Natural killer cell (primary cell): ENCODE measurements around the gene BICDL2. TPM values are rescaled to one million over a fixed set of nuclear protein-coding genes. Genes with fewer than 3 reads are reported as not detected.
"Not testable (repeated sequence)": the region's sequence is repeated elsewhere in the genome, so short reads cannot be mapped to it uniquely, and the experiment has no call there.

Experiments
- ATAC-seq, 3 donors: fragments of 150-1000 bp in 2 of 3; fragments of 200-7000 bp in 1 of 3; cut with Tn5 transposase; 1 replicate in 1 of 3; 2 replicates in 2 of 3; pipeline ENCODE4 v1.10.0; 2021; ENCODE audit warnings: mild to moderate bottlenecking in 2 of 3, moderate library complexity in 2 of 3
- DNase-seq, 2 donors: peaks; one replicate each; pipeline versions ENCODE4 v3.0.0 to v3.0.0-alpha.2; 2013 to 2021; ENCODE audit warnings: mixed read lengths in 1 of 2
- H3K27ac ChIP-seq: one replicate; pipeline ENCODE4 v1.5.1; 2013; ENCODE audit warnings: mild to moderate bottlenecking, low read length
- H3K27me3 ChIP-seq: one replicate; pipeline ENCODE4 v1.6.1; 2013; ENCODE audit warnings: low read length; ENCODE audit not compliant: control insufficient read depth, insufficient read depth
- H3K36me3 ChIP-seq: one replicate; pipeline ENCODE4 v1.6.1; 2013; ENCODE audit warnings: low read length; ENCODE audit not compliant: control insufficient read depth, insufficient read depth
- H3K4me1 ChIP-seq: one replicate; pipeline ENCODE4 v1.6.1; 2013; ENCODE audit warnings: low read length; ENCODE audit not compliant: control insufficient read depth, insufficient read depth
- H3K4me3 ChIP-seq: one replicate; pipeline ENCODE4 v1.5.1; 2013; ENCODE audit warnings: low read length
- H3K9me3 ChIP-seq: one replicate; pipeline ENCODE4 v1.6.1; 2013; ENCODE audit warnings: low read length; ENCODE audit not compliant: control insufficient read depth, insufficient read depth
- H3K27ac Mint-ChIP-seq, 2 donors: one replicate each; pipeline ENCODE4 v1.8.0; 2022; ENCODE audit warnings: mild to moderate bottlenecking in 2 of 2, mixed read lengths in 2 of 2, moderate library complexity in 1 of 2
- H3K27me3 Mint-ChIP-seq, 2 donors: one replicate each; pipeline ENCODE4 v1.8.0; 2022; ENCODE audit warnings: low read depth in 2 of 2, mixed read lengths in 2 of 2
- H3K36me3 Mint-ChIP-seq: one replicate; pipeline ENCODE4 v1.8.0; 2022; ENCODE audit warnings: mixed read lengths
- H3K4me1 Mint-ChIP-seq, 2 donors: one replicate each; pipeline ENCODE4 v1.8.0; 2022; ENCODE audit warnings: mixed read lengths in 2 of 2
- H3K4me3 Mint-ChIP-seq: one replicate; pipeline ENCODE4 v1.8.0; 2022; ENCODE audit warnings: mild to moderate bottlenecking, moderate library complexity, mixed read lengths
- H3K9me3 Mint-ChIP-seq, 2 donors: one replicate each; pipeline ENCODE4 v1.8.0; 2022; ENCODE audit warnings: mixed read lengths in 2 of 2
- WGBS: methylation state at CpG from one replicate; pipeline ENCODE4 v1.1.7; 2013; ENCODE audit warnings: missing lambda C conversion rate; ENCODE audit not compliant: insufficient coverage; 5-methylcytosine and 5-hydroxymethylcytosine counted together
- intact Hi-C: fragments of 100-400 bp; cut with micrococcal nuclease; formaldehyde crosslinking; loops from one replicate; pipeline ENCODE4 v1.14.2; 2022
- total RNA-seq, 4 donors: library from RNA; stranded (reverse); fragments of 120-200 nt in 1 of 4; gene quantifications; one replicate each; pipeline versions ENCODE4 v1.2.3 to v1.2.4, GENCODE V29; 2013 to 2022
- TF ChIP-seq, protein P1 (sequence below): fragments of 200-600 bp; IDR thresholded peaks from one replicate; pipeline ENCODE4 v1.8.0; 2022; ENCODE audit warnings: antibody characterized with exemption

BICDL2 gene
- total RNA-seq, 3 donors from 2014 or later (not counting 1 experiment from before 2014, with no cell fraction given) = not detected

DNA sequence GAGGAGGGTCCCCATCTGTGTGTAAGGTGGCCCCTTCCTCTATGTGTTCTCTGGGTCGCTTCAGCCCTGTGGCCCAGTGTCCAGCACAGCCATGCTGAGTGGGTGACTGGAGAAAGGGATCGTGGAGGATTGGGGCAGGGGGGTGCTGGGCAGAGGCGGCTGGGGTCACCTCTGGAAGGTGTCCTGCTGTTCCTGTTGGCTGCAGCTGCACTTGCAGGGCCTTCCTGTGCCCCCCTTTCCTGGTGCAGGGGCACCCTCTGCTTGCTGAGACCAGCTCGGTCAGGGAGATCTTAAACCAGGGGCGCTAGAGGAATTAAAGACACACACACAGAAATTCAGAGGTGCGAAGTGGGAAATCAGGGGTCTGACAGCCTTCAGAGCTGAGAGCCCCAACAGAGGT, 39.8 kb upstream of the BICDL2 start:
- peaks cover 6% of the 10 kb centered on the region for H3K36me3 Mint-ChIP-seq
- 39% methylated on average over 5 of the region's 6 CpGs for WGBS

DNA sequence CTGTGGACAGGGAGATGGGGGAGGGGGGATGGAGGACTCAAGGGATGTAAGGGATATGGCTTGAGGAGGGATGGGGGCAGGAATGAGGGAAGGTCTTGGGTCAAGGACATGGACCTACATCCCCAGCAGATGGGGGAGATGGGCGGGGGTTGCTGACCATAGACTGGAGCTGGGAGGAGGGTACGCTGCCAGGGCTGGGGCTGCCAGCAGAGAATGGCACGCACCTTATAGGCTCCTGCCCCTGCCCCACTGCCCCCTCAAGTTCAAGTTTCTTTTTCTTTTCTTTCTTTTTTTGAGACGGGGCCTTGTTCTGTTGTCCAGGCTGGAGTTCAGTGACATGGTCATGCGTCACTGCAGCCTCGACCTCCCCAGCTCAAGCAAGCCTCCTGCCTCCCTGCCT, 39.2 kb upstream of the BICDL2 start:
- H3K36me3 Mint-ChIP-seq, H3K9me3 Mint-ChIP-seq, H3K9me3 ChIP-seq, DNase-seq, H3K27me3 Mint-ChIP-seq, ATAC-seq, H3K4me3 ChIP-seq, H3K36me3 ChIP-seq, H3K27me3 ChIP-seq: not testable (repeated sequence)
- H3K27ac Mint-ChIP-seq = peak overlapping the region; percentile 91 to 97
- peaks cover 83 to 86% of the 10 kb centered on the region in 2 donors for H3K4me1 Mint-ChIP-seq
- WGBS = 70% methylated on average over 6 of the region's 6 CpGs
- Histone ChIP-seq H3K27ac (peak overlapping the region; percentile 86), H3K4me1 (peaks cover 80% of the 10 kb centered on the region)
- intact Hi-C loops = loop anchor here (5.0 kb wide), 1 partner anchor 76 kb away; no protein-coding TSS in a partner anchor
- peak overlapping the region; percentile 74 for H3K4me3 Mint-ChIP-seq

More for the DNA sequence above, 39.8 kb upstream of the BICDL2 start:
- ATAC-seq = no peak
- H3K4me3 ChIP-seq = peak overlapping the region; percentile 6
- H3K27me3 ChIP-seq = no peaks in the 10 kb centered on the region
- H3K27ac Mint-ChIP-seq = peak overlapping the region; percentile 91 to 97
- H3K27ac ChIP-seq = peak overlapping the region; percentile 86
- peaks cover 6% of the 10 kb centered on the region for H3K9me3 ChIP-seq
- H3K4me1 ChIP-seq = peaks cover 79% of the 10 kb centered on the region
- peak overlapping the region; percentile 74 for H3K4me3 Mint-ChIP-seq
- no peaks in the 10 kb centered on the region for H3K36me3 ChIP-seq
- peaks cover 78 to 84% of the 10 kb centered on the region in 2 donors for H3K4me1 Mint-ChIP-seq
- TF ChIP-seq, protein P1, sequence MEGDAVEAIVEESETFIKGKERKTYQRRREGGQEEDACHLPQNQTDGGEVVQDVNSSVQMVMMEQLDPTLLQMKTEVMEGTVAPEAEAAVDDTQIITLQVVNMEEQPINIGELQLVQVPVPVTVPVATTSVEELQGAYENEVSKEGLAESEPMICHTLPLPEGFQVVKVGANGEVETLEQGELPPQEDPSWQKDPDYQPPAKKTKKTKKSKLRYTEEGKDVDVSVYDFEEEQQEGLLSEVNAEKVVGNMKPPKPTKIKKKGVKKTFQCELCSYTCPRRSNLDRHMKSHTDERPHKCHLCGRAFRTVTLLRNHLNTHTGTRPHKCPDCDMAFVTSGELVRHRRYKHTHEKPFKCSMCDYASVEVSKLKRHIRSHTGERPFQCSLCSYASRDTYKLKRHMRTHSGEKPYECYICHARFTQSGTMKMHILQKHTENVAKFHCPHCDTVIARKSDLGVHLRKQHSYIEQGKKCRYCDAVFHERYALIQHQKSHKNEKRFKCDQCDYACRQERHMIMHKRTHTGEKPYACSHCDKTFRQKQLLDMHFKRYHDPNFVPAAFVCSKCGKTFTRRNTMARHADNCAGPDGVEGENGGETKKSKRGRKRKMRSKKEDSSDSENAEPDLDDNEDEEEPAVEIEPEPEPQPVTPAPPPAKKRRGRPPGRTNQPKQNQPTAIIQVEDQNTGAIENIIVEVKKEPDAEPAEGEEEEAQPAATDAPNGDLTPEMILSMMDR = no peak
- peak in 1 of 2 donors; percentile 35 for DNase-seq
- no peaks in the 10 kb centered on the region for H3K9me3 Mint-ChIP-seq
- intact Hi-C loops = loop anchor here (5.0 kb wide), 1 partner anchor 76 kb away; no protein-coding TSS in a partner anchor
- no peaks in the 10 kb centered on the region for H3K27me3 Mint-ChIP-seq

DNA sequence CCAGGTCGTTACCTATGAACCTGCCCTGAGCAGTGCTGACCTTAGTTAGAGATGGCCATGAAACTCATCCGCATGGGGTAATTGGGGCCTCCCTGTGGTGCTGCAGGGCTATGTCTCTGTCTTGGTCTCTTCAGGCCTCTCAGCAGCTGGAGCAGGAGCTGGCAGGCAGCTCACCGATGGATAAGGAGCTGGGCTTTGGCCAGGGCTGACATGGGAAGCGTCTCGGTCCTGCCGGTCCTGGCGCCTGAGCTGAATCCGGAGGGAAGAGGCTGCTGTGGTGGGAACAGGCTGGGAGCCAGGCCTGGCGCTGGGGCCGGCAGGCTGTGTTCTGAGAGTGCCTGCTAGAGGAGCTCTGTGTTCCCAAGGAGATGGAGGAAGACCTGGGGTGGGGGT, 38.8 kb upstream of the BICDL2 start:
- Mint-ChIP-seq H3K4me1 (peaks cover 82 to 86% of the 10 kb centered on the region in 2 donors), H3K27ac (peak overlapping the region; percentile 91 to 97), H3K4me3 (peak overlapping the region; percentile 74), H3K9me3 (no peaks in the 10 kb centered on the region), H3K27me3 (no peaks in the 10 kb centered on the region), H3K36me3 (peaks cover 6% of the 10 kb centered on the region)
- H3K4me1 ChIP-seq = peaks cover 84% of the 10 kb centered on the region
- H3K9me3 ChIP-seq = peaks cover 6% of the 10 kb centered on the region
- peak in 2 of 3 donors; percentile 5 to 19 for ATAC-seq
- intact Hi-C loops = loop anchor here (5.0 kb wide), 1 partner anchor 77 kb away; no protein-coding TSS in a partner anchor
- WGBS = 48% methylated on average over 10 of the region's 10 CpGs
- DNase-seq = peak in 1 of 2 donors; percentile 61
- no peaks in the 10 kb centered on the region for H3K36me3 ChIP-seq
- peak overlapping the region; percentile 6 for H3K4me3 ChIP-seq
- TF ChIP-seq, protein P1 = no peak
- H3K27ac ChIP-seq = peak overlapping the region; percentile 86
- H3K27me3 ChIP-seq = no peaks in the 10 kb centered on the region

DNA sequence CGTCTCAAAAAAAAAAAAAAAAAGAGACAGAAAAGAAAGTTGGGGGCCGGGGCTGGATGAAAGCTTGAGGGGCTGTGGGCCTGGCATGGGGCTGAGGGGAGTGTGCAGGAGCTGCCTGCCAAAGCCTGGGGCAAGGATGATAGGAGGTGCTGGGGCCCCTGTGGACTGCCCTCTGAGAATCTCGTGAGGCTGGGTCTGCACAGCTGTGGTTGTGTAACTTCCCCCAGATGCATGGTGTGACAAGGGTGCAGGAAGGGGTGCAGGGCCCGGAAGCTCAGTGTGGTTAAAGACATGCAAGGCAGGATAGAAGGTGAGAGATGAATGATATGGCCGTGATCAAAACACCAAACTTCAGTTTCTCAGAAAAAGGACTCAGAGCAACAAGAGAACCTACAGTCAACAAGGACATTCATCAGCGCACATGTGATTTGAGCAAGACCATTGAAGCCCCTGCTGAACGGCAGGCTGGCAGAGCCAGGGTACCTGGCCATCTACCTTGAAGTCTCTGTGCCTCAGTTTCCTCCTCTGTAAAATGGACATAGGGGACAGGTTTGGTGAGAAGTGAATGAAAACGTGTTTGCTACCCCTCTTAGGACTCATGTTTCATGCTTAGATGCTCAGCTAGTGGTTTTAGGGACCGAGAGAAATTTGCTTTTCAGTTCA, 38.2 kb upstream of the BICDL2 start:
- Mint-ChIP-seq H3K4me3 (peak overlapping the region; percentile 74), H3K4me1 (peaks cover 85 to 90% of the 10 kb centered on the region in 2 donors), H3K27me3 (no peaks in the 10 kb centered on the region), H3K27ac (peak overlapping the region; percentile 91 to 97), H3K36me3 (peaks cover 6% of the 10 kb centered on the region), H3K9me3 (no peaks in the 10 kb centered on the region)
- DNase-seq (peak; percentile 74 to 93), ATAC-seq (peak; percentile 75 to 92 (median 86))
- Histone ChIP-seq H3K36me3 (no peaks in the 10 kb centered on the region), H3K4me3 (peak overlapping the region; percentile 6), H3K27me3 (no peaks in the 10 kb centered on the region), H3K27ac (peak overlapping the region; percentile 86), H3K4me1 (peaks cover 86% of the 10 kb centered on the region), H3K9me3 (peaks cover 5% of the 10 kb centered on the region)
- intact Hi-C loops = loop anchor here (5.0 kb wide), 1 partner anchor 77 kb away; no protein-coding TSS in a partner anchor
- 1% methylated on average over 8 of the region's 9 CpGs for WGBS
- TF ChIP-seq, protein P1 = no peak
